Measurements from ENCODE around the gene SP3.

SP3 gene

GRCh38 chr2:173981520-173981919, 16.3 kb upstream of the SP3 start:
- no peak overlapping the region for H3K9ac ChIP-seq (ENCODE audit: low read depth, low read length)
- no peaks in the 10 kb centered on the region for H3K27me3 ChIP-seq (ENCODE audit: control insufficient read depth, insufficient read depth, low read length)
- H3K4me3 ChIP-seq (ENCODE audit: low read depth, low read length) = no peak overlapping the region
- H3K9me3 ChIP-seq (ENCODE audit: control insufficient read depth, insufficient read depth, low read length) = no peaks in the 10 kb centered on the region
- peaks cover 5% of the 10 kb centered on the region for H3K4me1 ChIP-seq (ENCODE audit: control insufficient read depth, insufficient read depth, low read length)
- no peaks in the 10 kb centered on the region for H3K36me3 ChIP-seq (ENCODE audit: control insufficient read depth, insufficient read depth, low read length)

- Histone ChIP-seq H3K9me3 (ENCODE audit: control insufficient read depth, insufficient read depth, low read length) (no peaks in the 10 kb centered on the region), H3K27me3 (ENCODE audit: control insufficient read depth, insufficient read depth, low read length) (no peaks in the 10 kb centered on the region), H3K4me3 (ENCODE audit: low read depth, low read length) (no peak overlapping the region), H3K36me3 (ENCODE audit: control insufficient read depth, insufficient read depth, low read length) (no peaks in the 10 kb centered on the region), H3K9ac (ENCODE audit: low read depth, low read length) (no peak overlapping the region), H3K4me1 (ENCODE audit: control insufficient read depth, insufficient read depth, low read length) (peaks cover 5% of the 10 kb centered on the region)
These were observed 14.7 kb upstream of the SP3 start for GRCh38 chr2:173979751-173980351.

- H3K9me3 ChIP-seq (ENCODE audit: control insufficient read depth, insufficient read depth, low read length) = no peaks in the 10 kb centered on the region
- no peaks in the 10 kb centered on the region for H3K27me3 ChIP-seq (ENCODE audit: control insufficient read depth, insufficient read depth, low read length)
- no peaks in the 10 kb centered on the region for H3K36me3 ChIP-seq (ENCODE audit: control insufficient read depth, insufficient read depth, low read length)
- no peak overlapping the region for H3K4me3 ChIP-seq (ENCODE audit: low read depth, low read length)
- H3K4me1 ChIP-seq (ENCODE audit: control insufficient read depth, insufficient read depth, low read length) = peaks cover 5% of the 10 kb centered on the region
- no peak overlapping the region for H3K9ac ChIP-seq (ENCODE audit: low read depth, low read length)
These were observed 13.3 kb upstream of the SP3 start for GRCh38 chr2:173978447-173978846.

- Histone ChIP-seq H3K9me3 (ENCODE audit: control insufficient read depth, insufficient read depth, low read length) (no peaks in the 10 kb centered on the region), H3K36me3 (ENCODE audit: control insufficient read depth, insufficient read depth, low read length) (no peaks in the 10 kb centered on the region), H3K4me3 (ENCODE audit: low read depth, low read length) (no peak overlapping the region), H3K27me3 (ENCODE audit: control insufficient read depth, insufficient read depth, low read length) (no peaks in the 10 kb centered on the region), H3K4me1 (ENCODE audit: control insufficient read depth, insufficient read depth, low read length) (peaks cover 18% of the 10 kb centered on the region), H3K9ac (ENCODE audit: low read depth, low read length) (no peak overlapping the region)
These were observed 7.5 kb upstream of the SP3 start for GRCh38 chr2:173972636-173973035.

- no peak overlapping the region for H3K4me3 ChIP-seq (ENCODE audit: low read depth, low read length)
- no peaks in the 10 kb centered on the region for H3K27me3 ChIP-seq (ENCODE audit: control insufficient read depth, insufficient read depth, low read length)
- peaks cover 18% of the 10 kb centered on the region for H3K4me1 ChIP-seq (ENCODE audit: control insufficient read depth, insufficient read depth, low read length)
- no peaks in the 10 kb centered on the region for H3K36me3 ChIP-seq (ENCODE audit: control insufficient read depth, insufficient read depth, low read length)
- H3K9me3 ChIP-seq (ENCODE audit: control insufficient read depth, insufficient read depth, low read length) = no peaks in the 10 kb centered on the region
- no peak overlapping the region for H3K9ac ChIP-seq (ENCODE audit: low read depth, low read length)
These were observed 7.0 kb upstream of the SP3 start for GRCh38 chr2:173972165-173972564.

GRCh38 chr2:173970516-173970924, 5.3 kb upstream of the SP3 start:
- Histone ChIP-seq H3K9me3 (ENCODE audit: control insufficient read depth, insufficient read depth, low read length) (no peaks in the 10 kb centered on the region), H3K36me3 (ENCODE audit: control insufficient read depth, insufficient read depth, low read length) (no peaks in the 10 kb centered on the region), H3K27me3 (ENCODE audit: control insufficient read depth, insufficient read depth, low read length) (no peaks in the 10 kb centered on the region), H3K4me3 (ENCODE audit: low read depth, low read length) (peak overlapping the region; percentile 20), H3K9ac (ENCODE audit: low read depth, low read length) (no peak overlapping the region), H3K4me1 (ENCODE audit: control insufficient read depth, insufficient read depth, low read length) (peaks cover 18% of the 10 kb centered on the region)

GRCh38 chr2:173969886-173970285, 4.7 kb upstream of the SP3 start:
- H3K4me1 ChIP-seq (ENCODE audit: control insufficient read depth, insufficient read depth, low read length) = peaks cover 18% of the 10 kb centered on the region
- no peaks in the 10 kb centered on the region for H3K36me3 ChIP-seq (ENCODE audit: control insufficient read depth, insufficient read depth, low read length)

GRCh38 chr2:173968551-173968950, 3.4 kb upstream of the SP3 start:
- Histone ChIP-seq H3K27me3 (ENCODE audit: control insufficient read depth, insufficient read depth, low read length) (no peaks in the 10 kb centered on the region), H3K9ac (ENCODE audit: low read depth, low read length) (no peak overlapping the region), H3K4me1 (ENCODE audit: control insufficient read depth, insufficient read depth, low read length) (peaks cover 18% of the 10 kb centered on the region), H3K9me3 (ENCODE audit: control insufficient read depth, insufficient read depth, low read length) (no peaks in the 10 kb centered on the region), H3K36me3 (ENCODE audit: control insufficient read depth, insufficient read depth, low read length) (no peaks in the 10 kb centered on the region), H3K4me3 (ENCODE audit: low read depth, low read length) (no peak overlapping the region)

More at GRCh38 chr2:173969886-173970285, 4.7 kb upstream of the SP3 start:
- H3K27me3 ChIP-seq (ENCODE audit: control insufficient read depth, insufficient read depth, low read length) = no peaks in the 10 kb centered on the region
- no peaks in the 10 kb centered on the region for H3K9me3 ChIP-seq (ENCODE audit: control insufficient read depth, insufficient read depth, low read length)
- no peak overlapping the region for H3K9ac ChIP-seq (ENCODE audit: low read depth, low read length)
- peak overlapping the region; percentile 20 for H3K4me3 ChIP-seq (ENCODE audit: low read depth, low read length)

GRCh38 chr2:173966274-173967098, 1.3 kb upstream of the SP3 start:
- Histone ChIP-seq H3K4me1 (ENCODE audit: control insufficient read depth, insufficient read depth, low read length) (peaks cover 18% of the 10 kb centered on the region), H3K9ac (ENCODE audit: low read depth, low read length) (peak overlapping the region; percentile 92), H3K4me3 (ENCODE audit: low read depth, low read length) (peak overlapping the region; percentile 98), H3K27me3 (ENCODE audit: control insufficient read depth, insufficient read depth, low read length) (no peaks in the 10 kb centered on the region), H3K9me3 (ENCODE audit: control insufficient read depth, insufficient read depth, low read length) (no peaks in the 10 kb centered on the region), H3K36me3 (ENCODE audit: control insufficient read depth, insufficient read depth, low read length) (no peaks in the 10 kb centered on the region)

- peak overlapping the region; percentile 70 for H3K9ac ChIP-seq (ENCODE audit: low read depth, low read length)
- H3K36me3 ChIP-seq (ENCODE audit: control insufficient read depth, insufficient read depth, low read length) = no peaks in the 10 kb centered on the region
- no peaks in the 10 kb centered on the region for H3K27me3 ChIP-seq (ENCODE audit: control insufficient read depth, insufficient read depth, low read length)
- H3K9me3 ChIP-seq (ENCODE audit: control insufficient read depth, insufficient read depth, low read length) = no peaks in the 10 kb centered on the region
- peaks cover 7% of the 10 kb centered on the region for H3K4me1 ChIP-seq (ENCODE audit: control insufficient read depth, insufficient read depth, low read length)
- peak overlapping the region; percentile 98 for H3K4me3 ChIP-seq (ENCODE audit: low read depth, low read length)
These were observed 405 bp downstream of the SP3 start for GRCh38 chr2:173964565-173965371.

GRCh38 chr2:173963817-173964564, 1.2 kb downstream of the SP3 start:
- H3K4me3 ChIP-seq (ENCODE audit: low read depth, low read length) = peak overlapping the region; percentile 51
- no peaks in the 10 kb centered on the region for H3K9me3 ChIP-seq (ENCODE audit: control insufficient read depth, insufficient read depth, low read length)
- H3K4me1 ChIP-seq (ENCODE audit: control insufficient read depth, insufficient read depth, low read length) = peaks cover 3% of the 10 kb centered on the region
- no peaks in the 10 kb centered on the region for H3K27me3 ChIP-seq (ENCODE audit: control insufficient read depth, insufficient read depth, low read length)
- no peaks in the 10 kb centered on the region for H3K36me3 ChIP-seq (ENCODE audit: control insufficient read depth, insufficient read depth, low read length)
- peak overlapping the region; percentile 79 for H3K9ac ChIP-seq (ENCODE audit: low read depth, low read length)

Data from iPS-15b (cell line).